HG03558 (cell line): Measurements from ENCODE around the gene SNAPIN.
"Not testable (repeated sequence)": the region's sequence is repeated elsewhere in the genome, so short reads cannot be mapped to it uniquely, and the experiment has no call there.

Experiments
- ATAC-seq: cut with Tn5 transposase; IDR thresholded peaks from one replicate; pipeline ENCODE4 v1.9.1; 2021; ENCODE audit warnings: moderate number of reproducible peaks; ENCODE audit not compliant: unreplicated experiment; ENCODE audit errors: extremely low read depth

Gene SNAPIN

GRCh38 chr1:153626477-153626903, 32.0 kb upstream of the SNAPIN start:
- no peak for ATAC-seq

DNA sequence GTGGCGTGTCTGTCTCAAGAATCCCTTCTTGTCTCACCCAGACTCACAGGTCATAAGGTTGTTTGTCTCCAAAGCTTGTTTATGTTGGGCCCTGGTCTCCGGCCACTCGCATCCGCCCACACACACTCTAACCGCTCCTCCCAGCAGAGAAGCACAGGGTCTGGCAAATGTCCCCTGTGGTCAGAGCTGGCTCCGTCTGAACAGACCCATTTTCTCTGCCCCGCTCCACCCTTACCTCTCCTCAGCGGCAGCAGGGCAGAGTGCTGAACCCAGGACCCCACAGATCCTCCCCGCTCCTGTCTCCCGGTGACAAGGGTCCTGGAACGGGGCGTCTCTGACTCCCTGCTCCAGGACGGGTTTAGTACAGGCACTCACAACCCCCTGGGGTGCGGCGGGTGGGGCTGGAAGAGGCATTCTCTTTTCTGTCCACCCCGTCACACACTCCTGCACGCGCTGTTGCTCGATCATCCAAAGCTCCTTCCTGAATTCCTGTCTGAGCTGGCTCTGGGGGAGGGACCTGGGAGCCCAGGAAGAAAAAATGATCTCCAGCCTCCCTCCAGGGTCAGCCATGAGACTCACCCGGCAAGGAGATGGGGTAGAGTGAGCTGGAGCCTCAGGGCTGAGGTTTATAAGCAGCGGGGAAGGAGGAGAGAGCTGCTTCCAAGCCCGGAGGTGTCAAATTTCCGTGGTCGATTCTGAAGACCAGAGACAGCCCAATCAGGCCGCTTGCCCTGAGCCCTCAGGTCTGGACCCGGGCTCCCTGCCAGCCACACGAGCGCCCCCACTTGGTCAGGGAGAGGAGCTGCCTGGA, 31.4 kb upstream of the SNAPIN start, which contains the start of gene S100A13:
TSS of gene S100A13 (minus strand) at position 602 of the 811 bp plus-strand sequence. CDS start 1,033 bp downstream, outside the sequence.
- no peak for ATAC-seq

- no peak for ATAC-seq
Observed at GRCh38 chr1:153627715-153628626, 30.5 kb upstream of the SNAPIN start, which contains the start of gene S100A1. Gene S100A1, plus strand, starts transcription at chr1:153628434. Its CDS starts 2,088 bp downstream, at chr1:153630522.

GRCh38 chr1:153628638-153629342, 29.7 kb upstream of the SNAPIN start:
- no peak for ATAC-seq

- ATAC-seq = no peak
Observed at GRCh38 chr1:153629343-153629665, 29.2 kb upstream of the SNAPIN start.

DNA sequence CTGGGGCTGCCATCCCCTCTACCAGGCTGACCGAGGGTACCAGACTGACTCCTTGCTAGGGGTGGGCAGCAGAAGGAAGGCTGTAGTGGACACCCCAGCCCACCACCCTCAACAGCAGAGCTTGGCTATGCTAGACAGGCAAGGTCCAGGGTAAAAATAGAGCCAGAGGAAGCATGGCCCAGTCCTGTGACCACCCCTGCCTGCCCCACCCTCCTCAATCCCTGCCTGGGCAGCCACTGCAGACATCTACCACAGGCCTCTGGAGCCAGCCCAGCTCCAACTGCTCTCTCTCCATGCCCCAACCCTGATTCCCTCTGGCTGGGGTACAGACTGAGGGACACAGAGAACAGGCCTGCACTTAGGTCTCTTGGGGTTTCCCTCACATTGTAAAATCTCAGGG, 28.5 kb upstream of the SNAPIN start:
- ATAC-seq = no peak

DNA sequence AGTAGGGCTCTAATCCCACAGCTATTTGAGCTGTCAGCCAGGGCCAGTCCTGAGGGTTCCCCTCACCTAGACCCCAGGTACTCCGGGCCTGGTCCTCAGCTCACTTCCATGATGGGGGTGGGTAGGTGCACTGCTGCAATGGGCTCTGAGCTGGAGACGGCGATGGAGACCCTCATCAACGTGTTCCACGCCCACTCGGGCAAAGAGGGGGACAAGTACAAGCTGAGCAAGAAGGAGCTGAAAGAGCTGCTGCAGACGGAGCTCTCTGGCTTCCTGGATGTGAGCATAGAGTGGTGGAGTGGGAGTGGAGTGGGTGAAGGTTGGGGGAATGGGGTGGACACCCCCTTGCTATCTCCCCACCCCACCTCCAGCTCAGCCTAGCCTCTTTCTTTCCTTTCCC, 28.1 kb upstream of the SNAPIN start:
- ATAC-seq = no peak

GRCh38 chr1:153631047-153632022, 27.2 kb upstream of the SNAPIN start:
- ATAC-seq = no peak

GRCh38 chr1:153633161-153633753, 25.2 kb upstream of the SNAPIN start:
- no peak for ATAC-seq

- peak; percentile 76 for ATAC-seq
Observed at GRCh38 chr1:153633754-153634665, 24.5 kb upstream of the SNAPIN start, which contains the start of gene CHTOP. Gene CHTOP, plus strand, starts transcription at chr1:153634066. Its CDS starts 2,523 bp downstream, at chr1:153636589.

- no peak for ATAC-seq
Observed at GRCh38 chr1:153635872-153636271, 22.6 kb upstream of the SNAPIN start.

GRCh38 chr1:153636312-153636711, 22.2 kb upstream of the SNAPIN start:
- ATAC-seq = no peak

DNA sequence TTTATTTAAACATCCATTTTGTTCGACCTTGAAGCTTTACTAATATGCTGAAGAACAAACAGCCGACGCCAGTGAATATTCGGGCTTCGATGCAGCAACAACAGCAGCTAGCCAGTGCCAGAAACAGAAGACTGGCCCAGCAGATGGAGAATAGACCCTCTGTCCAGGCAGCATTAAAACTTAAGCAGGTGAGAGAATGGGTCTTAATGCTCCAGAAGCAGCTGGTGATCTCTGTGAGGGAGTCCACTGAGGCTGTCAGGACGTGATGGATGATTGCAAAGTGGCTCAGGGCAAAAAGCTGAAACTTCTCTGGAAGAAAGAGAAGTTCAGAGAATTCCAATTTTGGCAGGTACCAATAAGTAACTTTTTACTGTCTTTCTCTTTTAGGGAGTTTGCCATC, 20.2 kb upstream of the SNAPIN start:
- ATAC-seq = no peak

GRCh38 chr1:153639280-153639679, 19.2 kb upstream of the SNAPIN start:
- no peak for ATAC-seq

DNA sequence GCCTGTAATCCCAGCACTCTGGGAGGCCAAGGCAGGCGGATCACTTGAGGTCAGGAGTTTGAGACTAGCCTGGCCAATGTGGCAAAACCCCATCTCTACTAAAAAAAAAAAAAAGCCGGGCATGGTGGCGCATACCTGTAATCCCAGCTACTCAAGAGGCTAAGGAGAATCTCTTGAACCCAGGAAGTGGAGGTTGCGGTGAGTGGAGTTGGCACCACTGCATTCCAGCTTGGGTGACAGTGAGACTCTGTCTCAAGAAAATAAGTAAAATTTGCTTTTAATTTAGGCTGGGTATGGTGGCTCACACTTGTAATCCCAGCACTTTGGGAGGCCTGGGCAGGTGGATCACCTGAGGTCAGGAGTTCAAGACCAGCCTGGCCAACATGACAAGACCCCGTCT, 18.3 kb upstream of the SNAPIN start:
- ATAC-seq = not testable (repeated sequence)

GRCh38 chr1:153640861-153641260, 17.6 kb upstream of the SNAPIN start:
- ATAC-seq = no peak

DNA sequence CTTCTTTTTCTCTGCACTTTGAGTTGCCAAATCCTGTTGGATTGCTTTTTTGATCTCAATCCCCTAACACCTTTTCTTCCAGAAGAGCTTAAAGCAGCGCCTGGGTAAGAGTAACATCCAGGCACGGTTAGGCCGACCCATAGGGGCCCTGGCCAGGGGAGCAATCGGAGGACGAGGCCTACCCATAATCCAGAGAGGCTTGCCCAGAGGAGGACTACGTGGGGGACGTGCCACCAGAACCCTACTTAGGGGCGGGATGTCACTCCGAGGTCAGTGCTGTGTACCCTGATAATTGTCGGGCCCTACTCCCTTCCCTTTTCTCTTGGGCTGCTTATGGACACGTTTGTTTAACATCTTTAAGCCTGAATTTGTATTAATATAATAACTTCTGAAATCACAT, 16.3 kb upstream of the SNAPIN start:
- no peak for ATAC-seq

DNA sequence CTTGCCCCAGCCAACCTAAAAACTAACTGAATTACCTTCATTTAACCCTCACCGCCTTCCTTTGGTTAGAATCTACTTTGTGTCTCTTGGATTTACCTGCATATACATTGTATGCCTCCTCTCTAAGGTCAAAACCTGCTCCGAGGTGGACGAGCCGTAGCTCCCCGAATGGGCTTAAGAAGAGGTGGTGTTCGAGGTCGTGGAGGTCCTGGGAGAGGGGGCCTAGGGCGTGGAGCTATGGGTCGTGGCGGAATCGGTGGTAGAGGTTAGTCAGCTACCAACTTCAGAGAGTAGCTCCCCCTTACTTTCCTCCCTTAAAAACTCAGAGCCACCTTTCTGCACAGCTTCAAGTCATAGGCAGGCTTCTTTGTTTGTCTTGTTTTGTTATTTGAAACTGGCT, 15.4 kb upstream of the SNAPIN start:
- ATAC-seq = no peak
